OCI-LY3 (cell line): ENCODE data around the gene SOSTDC1.

Experiments
- CTCF ChIP-seq: fragments of 200-600, 300-600 bp; sonication (generic); IDR thresholded peaks from 2 replicates; pipeline ENCODE4 v1.5.1; 2014; ENCODE audit warnings: antibody characterized with exemption, low read length, low read depth
- EZH2phosphoT487 ChIP-seq: fragments of 200-600 bp; shearing (Covaris generic); IDR thresholded peaks from 2 replicates; pipeline ENCODE4 v1.6.1; 2018; ENCODE audit warnings: antibody characterized with exemption, mixed run types, low read depth

GRCh38 chr7:16494551-16494950, 29.0 kb upstream of the SOSTDC1 start:
- no peak for TF ChIP-seq CTCF
- TF ChIP-seq EZH2phosphoT487: no peak
